Thyroid gland (tissue), 4 donors: Measurements from ENCODE around the gene CLSTN1. TPM values are rescaled to one million over a fixed set of nuclear protein-coding genes. Genes with fewer than 3 reads are reported as not detected.

Experiments used
- DNase-seq, 2 donors: peaks; one replicate each; pipeline ENCODE4 v3.0.0-alpha.2; 2019
- H3K27ac ChIP-seq, 3 donors: fragments of 200-600 bp; sonication (generic); 1 replicate in 2 of 3; 2 replicates in 1 of 3; pipeline ENCODE4 v1.5.1; 2016 to 2019; ENCODE audit warnings: mild to moderate bottlenecking in 1 of 3, moderate library complexity in 1 of 3
- H3K27me3 ChIP-seq: fragments of 200-600 bp; sonication (generic); one replicate; pipeline ENCODE4 v1.5.1; 2019
- H3K36me3 ChIP-seq, 2 donors: fragments of 200-600 bp; sonication (generic); one replicate each; pipeline ENCODE4 v1.5.1; 2016 to 2019
- H3K4me1 ChIP-seq, 2 donors: fragments of 200-600 bp; sonication (generic); one replicate each; pipeline ENCODE4 v1.5.1; 2017 to 2019
- H3K4me3 ChIP-seq, 3 donors: fragments of 200-600 bp; sonication (generic); replicated peaks in 1 of 3; 1 replicate in 2 of 3; 2 replicates in 1 of 3; pipeline ENCODE4 v1.5.1; 2016; ENCODE audit warnings: mild to moderate bottlenecking in 1 of 3
- H3K9me3 ChIP-seq: fragments of 200-600 bp; sonication (generic); one replicate; pipeline ENCODE4 v1.5.1; 2017
- CTCF ChIP-seq, 6 experiments: fragments of 200-600 bp in 3 of 6; fragments of 450-650 bp in 3 of 6; sonication (generic) in 3 of 6; IDR thresholded peaks; one replicate each; pipeline ENCODE4 v1.5.1; 2016 to 2019; ENCODE audit warnings: antibody characterized with exemption in 6 of 6, mild to moderate bottlenecking in 2 of 6, inconsistent platforms in 1 of 6, moderate library complexity in 1 of 6
- POLR2A ChIP-seq, 2 donors: fragments of 450-650 bp; IDR thresholded peaks; one replicate each; pipeline ENCODE4 v1.6.1; 2017; ENCODE audit warnings: antibody characterized with exemption in 2 of 2, mild to moderate bottlenecking in 2 of 2, moderate library complexity in 1 of 2
- WGBS, 2 donors: methylation state at CpG; one replicate each; pipeline ENCODE4 v1.1.5; 2017; 5-methylcytosine and 5-hydroxymethylcytosine counted together
- intact Hi-C: fragments of 100-400 bp; cut with DNase I; formaldehyde crosslinking; loops from one replicate; pipeline ENCODE4 v1.15.1; 2023
- total RNA-seq, 4 donors: library from RNA; depleted of rRNA; stranded (reverse); fragments of >200 nt; gene quantifications; one replicate each; pipeline ENCODE4 v1.2.3, GENCODE V29; 2016

CLSTN1 gene
- total RNA-seq, 4 donors from 2014 or later: 59.5 to 85.0 (median 81.5) TPM

GRCh38 chr1:9774712-9775679, 48.8 kb downstream of the CLSTN1 start:
- TF ChIP-seq POLR2A (IDR thresholded peaks at IDR 0.05): no peak
- no peak for DNase-seq
- H3K4me3 ChIP-seq: no peak overlapping the region
- no peaks in the 10 kb centered on the region for H3K27me3 ChIP-seq
- H3K4me1 ChIP-seq: no peaks in the 10 kb centered on the region
- intact Hi-C loops: no loop called here
- H3K9me3 ChIP-seq: no peaks in the 10 kb centered on the region
- H3K36me3 ChIP-seq: peaks cover 0 to 3% of the 10 kb centered on the region in 2 donors
- WGBS, 2 donors: 92 to 94% methylated on average over 20 of the region's 20 CpGs
- H3K27ac ChIP-seq: no peak overlapping the region

- H3K36me3 ChIP-seq: peaks cover 0 to 3% of the 10 kb centered on the region in 2 donors
- no peaks in the 10 kb centered on the region for H3K9me3 ChIP-seq
- H3K4me3 ChIP-seq: no peak overlapping the region
- intact Hi-C loops: no loop called here
- no peak overlapping the region for H3K27ac ChIP-seq
- H3K4me1 ChIP-seq: no peaks in the 10 kb centered on the region
- TF ChIP-seq POLR2A (IDR thresholded peaks at IDR 0.05) (no peak), CTCF (IDR thresholded peaks at IDR 0.05) (no peak)
- no peaks in the 10 kb centered on the region for H3K27me3 ChIP-seq
- 86 to 88% methylated on average over 10 of the region's 10 CpGs for WGBS, 2 donors
- no peak for DNase-seq
Observed at GRCh38 chr1:9770298-9770697, 53.5 kb downstream of the CLSTN1 start.

GRCh38 chr1:9768983-9769382, 54.8 kb downstream of the CLSTN1 start:
- no peak overlapping the region for H3K4me3 ChIP-seq
- intact Hi-C loops: no loop called here

GRCh38 chr1:9767964-9768668, 55.6 kb downstream of the CLSTN1 start:
- Histone ChIP-seq H3K36me3 (peaks cover 0 to 3% of the 10 kb centered on the region in 2 donors), H3K27me3 (no peaks in the 10 kb centered on the region), H3K4me1 (no peaks in the 10 kb centered on the region), H3K4me3 (no peak overlapping the region), H3K27ac (no peak overlapping the region), H3K9me3 (no peaks in the 10 kb centered on the region)
- 82 to 85% methylated on average over 5 to 10 of the region's 24 CpGs for WGBS, 2 donors
- TF ChIP-seq POLR2A (IDR thresholded peaks at IDR 0.05): no peak
- TF ChIP-seq CTCF (IDR thresholded peaks at IDR 0.05): no peak
- DNase-seq: no peak
- intact Hi-C loops: no loop called here

More at GRCh38 chr1:9768983-9769382, 54.8 kb downstream of the CLSTN1 start:
- Histone ChIP-seq H3K36me3 (peaks cover 0 to 3% of the 10 kb centered on the region in 2 donors), H3K27me3 (no peaks in the 10 kb centered on the region), H3K4me1 (no peaks in the 10 kb centered on the region), H3K27ac (no peak overlapping the region), H3K9me3 (no peaks in the 10 kb centered on the region)
- WGBS, 2 donors: 83 to 86% methylated on average over 3 of the region's 3 CpGs
- no peak for DNase-seq
- no peak for TF ChIP-seq CTCF (IDR thresholded peaks at IDR 0.05)
- no peak for TF ChIP-seq POLR2A (IDR thresholded peaks at IDR 0.05)

GRCh38 chr1:9766759-9767442, 56.9 kb downstream of the CLSTN1 start:
- intact Hi-C loops: no loop called here
- TF ChIP-seq CTCF (IDR thresholded peaks at IDR 0.05) (no peak), POLR2A (IDR thresholded peaks at IDR 0.05) (no peak)
- H3K36me3 ChIP-seq: no peaks in the 10 kb centered on the region
- no peak overlapping the region for H3K27ac ChIP-seq
- H3K9me3 ChIP-seq: no peaks in the 10 kb centered on the region
- no peak overlapping the region for H3K4me3 ChIP-seq
- 96% methylated on average over 14 to 15 of the region's 15 CpGs for WGBS, 2 donors
- no peak for DNase-seq
- no peaks in the 10 kb centered on the region for H3K4me1 ChIP-seq
- no peaks in the 10 kb centered on the region for H3K27me3 ChIP-seq
